Cerebellar nuclear complex (tissue), 1 donor: Measurements from ENCODE around the gene P2RY11.

ENCODE experiments used
- DNase-seq, 2 experiments: peaks; one replicate each; lab custom pipeline; 2025; lab: John Stamatoyannopoulos, UW

P2RY11 gene

GRCh38 chr19:10111405-10111811 is at the start of gene P2RY11:
P2RY11 (plus strand) TSS chr19:10111693; CDS start chr19:10111722, 29 bp downstream.
- no peak for DNase-seq

GRCh38 chr19:10061717-10062310 is 49.7 kb upstream of the P2RY11 start:
- DNase-seq: no peak

- no peak for DNase-seq
These were observed 43.3 kb upstream of the P2RY11 start for GRCh38 chr19:10068205-10068604.

- DNase-seq: no peak
These were observed 42.4 kb upstream of the P2RY11 start for GRCh38 chr19:10069046-10069445.

GRCh38 chr19:10070730-10071446 is 40.6 kb upstream of the P2RY11 start:
- no peak for DNase-seq

GRCh38 chr19:10074153-10074552 is 37.3 kb upstream of the P2RY11 start:
- no peak for DNase-seq

- DNase-seq: no peak
These were observed 35.0 kb upstream of the P2RY11 start for GRCh38 chr19:10076535-10076934.

GRCh38 chr19:10078329-10078728 is 33.2 kb upstream of the P2RY11 start:
- DNase-seq: no peak

- DNase-seq: no peak
These were observed 32.5 kb upstream of the P2RY11 start for GRCh38 chr19:10079031-10079453.

GRCh38 chr19:10083911-10084310 is 27.6 kb upstream of the P2RY11 start:
- DNase-seq: no peak

GRCh38 chr19:10084803-10085202 is 26.7 kb upstream of the P2RY11 start:
- DNase-seq: no peak

- DNase-seq: no peak
These were observed 25.6 kb upstream of the P2RY11 start, which contains the start of gene SHFL for GRCh38 chr19:10085641-10086590. SHFL (plus strand) TSS chr19:10086317; CDS start chr19:10086428, 111 bp downstream.

GRCh38 chr19:10086591-10087192 is 24.8 kb upstream of the P2RY11 start:
- DNase-seq: no peak

- DNase-seq: no peak
These were observed 24.0 kb upstream of the P2RY11 start for GRCh38 chr19:10087296-10088061.

- DNase-seq: no peak
These were observed 22.4 kb upstream of the P2RY11 start for GRCh38 chr19:10088949-10089554.

GRCh38 chr19:10089801-10090375 is 21.6 kb upstream of the P2RY11 start:
- DNase-seq: no peak

- no peak for DNase-seq
These were observed 20.2 kb upstream of the P2RY11 start for GRCh38 chr19:10091370-10091687.

GRCh38 chr19:10091895-10092641 is 19.4 kb upstream of the P2RY11 start:
- no peak for DNase-seq

GRCh38 chr19:10092648-10093294 is 18.7 kb upstream of the P2RY11 start:
- no peak for DNase-seq
